HG03575 (cell line): ENCODE measurements around the gene PROC.
"Not testable (repeated sequence)": the region's sequence is repeated elsewhere in the genome, so short reads cannot be mapped to it uniquely, and the experiment has no call there.

Experiments
- ATAC-seq: cut with Tn5 transposase; IDR thresholded peaks from one replicate; pipeline ENCODE4 v1.9.1; 2021; ENCODE audit not compliant: unreplicated experiment, insufficient number of reproducible peaks, low FRiP score; ENCODE audit errors: extremely low read depth

The PROC gene

GRCh38 chr2:127392133-127392827 lies 25.9 kb upstream of the PROC start:
- ATAC-seq, result no peak

GRCh38 chr2:127392828-127393578 lies 25.2 kb upstream of the PROC start:
- ATAC-seq, result no peak

GRCh38 chr2:127394492-127394891 lies 23.7 kb upstream of the PROC start:
- no peak for ATAC-seq

- no peak for ATAC-seq
Measured at GRCh38 chr2:127397568-127398238, 20.5 kb upstream of the PROC start.

GRCh38 chr2:127398239-127398590 lies 20.0 kb upstream of the PROC start:
- ATAC-seq, result peak; percentile 58

- ATAC-seq, result no peak
Measured at GRCh38 chr2:127400533-127400896, 17.7 kb upstream of the PROC start.

GRCh38 chr2:127400897-127401756 lies 17.1 kb upstream of the PROC start:
- no peak for ATAC-seq

GRCh38 chr2:127401757-127402695 lies 16.2 kb upstream of the PROC start:
- no peak for ATAC-seq

GRCh38 chr2:127403460-127403859 lies 14.8 kb upstream of the PROC start:
- ATAC-seq, result no peak

- ATAC-seq, result no peak
Measured at GRCh38 chr2:127404466-127405254, 13.6 kb upstream of the PROC start.

GRCh38 chr2:127405255-127405610 lies 13.0 kb upstream of the PROC start:
- no peak for ATAC-seq

- no peak for ATAC-seq
Measured at GRCh38 chr2:127406454-127406853, 11.8 kb upstream of the PROC start.

- ATAC-seq, result no peak
Measured at GRCh38 chr2:127407091-127407490, 11.1 kb upstream of the PROC start.

- no peak for ATAC-seq
Measured at GRCh38 chr2:127407661-127408003, 10.6 kb upstream of the PROC start.

GRCh38 chr2:127408004-127408806 lies 10.0 kb upstream of the PROC start:
- peak; percentile 38 for ATAC-seq

- no peak for ATAC-seq
Measured at GRCh38 chr2:127408807-127409099, 9.5 kb upstream of the PROC start.

GRCh38 chr2:127409716-127410115 lies 8.5 kb upstream of the PROC start:
- ATAC-seq, result not testable (repeated sequence)
